ENCODE data around the gene ZFYVE9.
A peak's percentile ranks its signal among the peaks of the same experiment; 100 is the strongest.
"Not testable (repeated sequence)": the region's sequence is repeated elsewhere in the genome, so short reads cannot be mapped to it uniquely, and the experiment has no call there.

ZFYVE9 gene

GRCh38 chr1:52192436-52192835 lies 50.5 kb downstream of the ZFYVE9 start:
- DNase-seq: no peak

GRCh38 chr1:52193985-52194384 lies 52.1 kb downstream of the ZFYVE9 start:
- no peak for DNase-seq

- DNase-seq: no peak
Observed at GRCh38 chr1:52195161-52195560, 53.3 kb downstream of the ZFYVE9 start.

- DNase-seq: no peak
Observed at GRCh38 chr1:52203935-52204625, 62.2 kb downstream of the ZFYVE9 start.

- no peak for DNase-seq
Observed at GRCh38 chr1:52204696-52205095, 62.8 kb downstream of the ZFYVE9 start.

GRCh38 chr1:52206686-52207085 lies 64.8 kb downstream of the ZFYVE9 start:
- DNase-seq: not testable (repeated sequence)

- no peak for DNase-seq
Observed at GRCh38 chr1:52209429-52209828, 67.5 kb downstream of the ZFYVE9 start.

- no peak for DNase-seq
Observed at GRCh38 chr1:52210044-52210443, 68.2 kb downstream of the ZFYVE9 start.

- DNase-seq: no peak
Observed at GRCh38 chr1:52216907-52217458, 75.1 kb downstream of the ZFYVE9 start.

GRCh38 chr1:52225174-52225573 lies 83.3 kb downstream of the ZFYVE9 start:
- peak; percentile 2 for DNase-seq

GRCh38 chr1:52229494-52229893 lies 87.6 kb downstream of the ZFYVE9 start:
- no peak for DNase-seq

GRCh38 chr1:52233463-52233862 lies 91.6 kb downstream of the ZFYVE9 start:
- no peak for DNase-seq

- no peak for DNase-seq
Observed at GRCh38 chr1:52234014-52234413, 92.1 kb downstream of the ZFYVE9 start.

GRCh38 chr1:52234708-52235107 lies 92.8 kb downstream of the ZFYVE9 start:
- DNase-seq: no peak

- no peak for DNase-seq
Observed at GRCh38 chr1:52235646-52236045, 93.8 kb downstream of the ZFYVE9 start.

- no peak for DNase-seq
Observed at GRCh38 chr1:52237430-52237829, 95.5 kb downstream of the ZFYVE9 start.

- no peak for DNase-seq
Observed at GRCh38 chr1:52238474-52238873, 96.6 kb downstream of the ZFYVE9 start.

- no peak for DNase-seq
Observed at GRCh38 chr1:52238887-52239707, 97.2 kb downstream of the ZFYVE9 start.

- DNase-seq: no peak
Observed at GRCh38 chr1:52239708-52240001, 97.8 kb downstream of the ZFYVE9 start.

GRCh38 chr1:52240592-52241210 lies 98.8 kb downstream of the ZFYVE9 start:
- peak; percentile 5 for DNase-seq

- DNase-seq: no peak
Observed at GRCh38 chr1:52243221-52243987, 101.5 kb downstream of the ZFYVE9 start.

- DNase-seq: no peak
Observed at GRCh38 chr1:52249831-52250230, 107.9 kb downstream of the ZFYVE9 start.

GRCh38 chr1:52253421-52253820 lies 111.5 kb downstream of the ZFYVE9 start:
- peak; percentile 37 for DNase-seq

Measured in NCI-H69 (cell line).